Loucy (cell line): ENCODE measurements around the gene MRPS23.

Experiments
- H2AFZ ChIP-seq: fragments of 200-600 bp; sonication (generic); 2 replicates; pipeline ENCODE4 v1.6.0; 2016; ENCODE audit warnings: antibody characterized with exemption, mild to moderate bottlenecking, low read length, moderate library complexity
- H3F3A ChIP-seq: fragments of 200-600 bp; 2 replicates; pipeline ENCODE4 v1.6.0; 2016; ENCODE audit warnings: antibody characterized with exemption, low read depth, mild to moderate bottlenecking
- H3K27me3 ChIP-seq: fragments of 200-600 bp; sonication (generic); 2 replicates; pipeline ENCODE4 v1.6.1; 2014; ENCODE audit warnings: low read length, mild to moderate bottlenecking; ENCODE audit not compliant: insufficient read depth, poor library complexity, severe bottlenecking
- H3K36me3 ChIP-seq: fragments of 200-600 bp; sonication (generic); 2 replicates; pipeline ENCODE4 v1.6.1; 2016; ENCODE audit warnings: low read length; ENCODE audit not compliant: insufficient read depth
- H3K4me1 ChIP-seq: fragments of 200-600 bp; sonication (generic); 2 replicates; pipeline ENCODE4 v1.5.1; 2014; ENCODE audit warnings: low read length, mild to moderate bottlenecking; ENCODE audit not compliant: insufficient read depth, poor library complexity, severe bottlenecking
- H3K4me2 ChIP-seq: fragments of 200-600 bp; sonication (generic); 2 replicates; pipeline ENCODE4 v1.6.0; 2014; ENCODE audit warnings: antibody characterized with exemption, low read length, low read depth, mild to moderate bottlenecking; ENCODE audit not compliant: poor library complexity, severe bottlenecking
- H3K4me3 ChIP-seq: fragments of 200-600 bp; sonication (generic); 2 replicates; pipeline ENCODE4 v1.5.1; 2014; ENCODE audit warnings: low read length, mild to moderate bottlenecking, mixed read lengths; ENCODE audit not compliant: poor library complexity, severe bottlenecking
- H3K79me2 ChIP-seq: fragments of 200-600 bp; sonication (generic); 2 replicates; pipeline ENCODE4 v1.6.1; 2014; ENCODE audit warnings: low read length; ENCODE audit not compliant: insufficient read depth
- H3K9ac ChIP-seq: fragments of 200-600 bp; sonication (generic); 2 replicates; pipeline ENCODE4 v1.6.0; 2014; ENCODE audit warnings: mild to moderate bottlenecking, low read depth, low read length, moderate library complexity; ENCODE audit not compliant: poor library complexity, severe bottlenecking
- H3K9me2 ChIP-seq: fragments of 200-600 bp; sonication (generic); replicated peaks from 2 replicates; pipeline ENCODE4 v1.6.1; 2016; ENCODE audit warnings: low read depth, low read length, mixed read lengths
- H3K9me3 ChIP-seq: fragments of 200-600 bp; sonication (generic); 2 replicates; pipeline ENCODE4 v1.6.1; 2014; ENCODE audit warnings: mild to moderate bottlenecking, antibody characterized with exemption, low read length, low read depth; ENCODE audit not compliant: insufficient read depth
- H4K20me1 ChIP-seq: fragments of 200-600 bp; sonication (generic); 2 replicates; pipeline ENCODE4 v1.6.0; 2014; ENCODE audit warnings: antibody characterized with exemption, low read length, mild to moderate bottlenecking; ENCODE audit not compliant: insufficient read depth, poor library complexity, severe bottlenecking
- EZH2phosphoT487 ChIP-seq: fragments of 200-600 bp; IDR thresholded peaks from 2 replicates; pipeline ENCODE4 v1.6.1; 2018; ENCODE audit warnings: antibody characterized with exemption, mild to moderate bottlenecking, moderate library complexity, borderline replicate concordance
- TF ChIP-seq, protein P1 (sequence below): fragments of 200-600 bp; sonication (generic); conservative IDR thresholded peaks from 2 replicates; pipeline ENCODE4 v1.5.1; 2014; ENCODE audit warnings: mild to moderate bottlenecking, antibody characterized with exemption, low read length

The MRPS23 gene

DNA sequence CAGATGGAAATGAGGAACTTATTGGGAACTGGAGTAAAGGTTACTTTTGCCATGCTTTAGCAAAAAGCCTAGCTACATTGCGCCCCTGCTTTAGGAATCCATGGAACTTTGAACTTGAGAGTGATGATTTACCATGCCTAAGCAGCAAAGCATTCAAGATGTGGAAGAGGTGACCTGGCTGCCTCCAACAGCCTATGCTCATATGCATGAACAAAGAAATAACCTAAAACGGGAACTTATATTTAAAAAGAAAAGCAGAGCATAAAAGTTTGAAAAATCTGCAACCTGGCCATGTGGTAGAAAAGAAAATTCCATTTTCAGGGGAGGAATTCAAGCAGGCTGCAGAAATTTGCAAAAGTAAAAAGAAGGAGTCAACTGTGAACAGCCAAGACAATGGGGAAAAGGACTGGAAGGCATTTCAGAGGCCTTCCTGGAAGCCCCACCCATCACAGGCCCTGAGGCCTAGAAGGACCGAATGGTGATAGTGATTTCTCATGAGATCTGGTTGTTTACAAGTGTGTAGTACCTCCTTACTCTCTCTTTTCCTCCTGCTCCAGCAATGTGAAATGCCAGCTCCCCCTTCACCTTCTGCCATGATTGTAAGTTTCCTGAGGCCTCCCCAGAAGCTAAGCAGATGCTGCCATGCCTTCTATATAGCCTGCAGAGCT lies 48.7 kb downstream of the MRPS23 start:
- Histone ChIP-seq H3K9ac (no peak overlapping the region), H4K20me1 (no peaks in the 10 kb centered on the region), H3K4me3 (no peak overlapping the region), H3F3A (0 out of 2 replicates have a peak, but pooled peaks cover 2% of the 10 kb centered on the region), H3K9me2 (no peaks in the 10 kb centered on the region), H3K36me3 (no peaks in the 10 kb centered on the region), H3K9me3 (0 out of 2 replicates have a peak, but pooled peaks cover 4% of the 10 kb centered on the region), H3K4me2 (no peak overlapping the region), H3K27me3 (no peaks in the 10 kb centered on the region), H2AFZ (no peak overlapping the region), H3K4me1 (no peaks in the 10 kb centered on the region), H3K79me2 (no peaks in the 10 kb centered on the region)
- TF ChIP-seq, protein P1, sequence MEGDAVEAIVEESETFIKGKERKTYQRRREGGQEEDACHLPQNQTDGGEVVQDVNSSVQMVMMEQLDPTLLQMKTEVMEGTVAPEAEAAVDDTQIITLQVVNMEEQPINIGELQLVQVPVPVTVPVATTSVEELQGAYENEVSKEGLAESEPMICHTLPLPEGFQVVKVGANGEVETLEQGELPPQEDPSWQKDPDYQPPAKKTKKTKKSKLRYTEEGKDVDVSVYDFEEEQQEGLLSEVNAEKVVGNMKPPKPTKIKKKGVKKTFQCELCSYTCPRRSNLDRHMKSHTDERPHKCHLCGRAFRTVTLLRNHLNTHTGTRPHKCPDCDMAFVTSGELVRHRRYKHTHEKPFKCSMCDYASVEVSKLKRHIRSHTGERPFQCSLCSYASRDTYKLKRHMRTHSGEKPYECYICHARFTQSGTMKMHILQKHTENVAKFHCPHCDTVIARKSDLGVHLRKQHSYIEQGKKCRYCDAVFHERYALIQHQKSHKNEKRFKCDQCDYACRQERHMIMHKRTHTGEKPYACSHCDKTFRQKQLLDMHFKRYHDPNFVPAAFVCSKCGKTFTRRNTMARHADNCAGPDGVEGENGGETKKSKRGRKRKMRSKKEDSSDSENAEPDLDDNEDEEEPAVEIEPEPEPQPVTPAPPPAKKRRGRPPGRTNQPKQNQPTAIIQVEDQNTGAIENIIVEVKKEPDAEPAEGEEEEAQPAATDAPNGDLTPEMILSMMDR: no peak
- no peak for TF ChIP-seq EZH2phosphoT487

DNA sequence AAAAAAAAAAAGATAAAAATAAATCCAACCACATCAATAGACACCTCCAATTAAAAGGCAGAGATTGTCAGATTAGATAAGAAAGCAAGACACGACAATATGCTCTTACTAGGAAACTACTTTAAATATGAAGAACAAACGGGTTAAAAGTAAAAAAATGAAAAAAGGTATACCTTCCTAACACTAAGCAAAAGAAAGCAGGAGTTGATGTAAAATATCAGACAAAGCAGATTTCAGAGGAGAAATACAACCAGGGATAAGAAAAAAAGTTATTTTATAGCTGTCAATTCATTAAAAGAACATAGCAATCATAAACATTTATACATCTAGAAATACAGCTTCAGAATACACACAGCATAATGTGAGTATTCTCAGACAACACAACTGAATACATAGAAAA lies 55.0 kb downstream of the MRPS23 start:
- no peaks in the 10 kb centered on the region for H3K9me2 ChIP-seq
- H3K79me2 ChIP-seq: no peaks in the 10 kb centered on the region
- peaks cover 2% of the 10 kb centered on the region; the same call in 1 of the 2 replicates for H3F3A ChIP-seq
- no peaks in the 10 kb centered on the region for H3K36me3 ChIP-seq
- no peaks in the 10 kb centered on the region for H3K9me3 ChIP-seq
- no peak overlapping the region for H3K4me3 ChIP-seq
- no peak for TF ChIP-seq EZH2phosphoT487
- TF ChIP-seq, protein P1: no peak
- no peak overlapping the region for H3K4me2 ChIP-seq
- no peaks in the 10 kb centered on the region for H4K20me1 ChIP-seq
- H2AFZ ChIP-seq: no peak overlapping the region
- no peak overlapping the region for H3K9ac ChIP-seq
- H3K4me1 ChIP-seq: no peaks in the 10 kb centered on the region
- no peaks in the 10 kb centered on the region for H3K27me3 ChIP-seq

DNA sequence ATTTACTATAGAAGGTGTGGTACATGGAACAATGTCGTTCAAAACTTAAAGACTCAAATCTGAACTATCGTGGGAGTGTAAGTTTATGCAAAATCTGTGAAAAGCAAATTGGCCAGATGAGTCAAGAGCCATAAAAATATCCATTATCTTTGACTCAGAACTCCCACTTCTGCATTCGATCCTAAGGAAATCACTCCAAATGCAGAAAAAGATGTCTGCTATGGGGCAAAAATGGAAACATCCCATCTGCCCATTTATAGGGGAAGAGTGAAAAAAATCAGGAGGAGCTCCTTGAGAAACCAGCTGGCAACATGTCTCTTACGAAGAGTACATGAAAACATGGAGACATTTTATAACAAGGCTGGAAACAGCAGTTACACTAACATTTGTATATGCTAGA lies 61.1 kb downstream of the MRPS23 start:
- Histone ChIP-seq H3K79me2 (no peaks in the 10 kb centered on the region), H3K4me2 (no peak overlapping the region), H3K9me2 (no peaks in the 10 kb centered on the region), H3F3A (no peaks in the 10 kb centered on the region), H4K20me1 (no peaks in the 10 kb centered on the region), H2AFZ (no peak overlapping the region), H3K4me3 (no peak overlapping the region), H3K9ac (no peak overlapping the region), H3K36me3 (no peaks in the 10 kb centered on the region), H3K4me1 (peaks cover 3% of the 10 kb centered on the region), H3K9me3 (no peaks in the 10 kb centered on the region), H3K27me3 (no peaks in the 10 kb centered on the region)
- TF ChIP-seq, protein P1: no peak
- TF ChIP-seq EZH2phosphoT487: no peak
